ENCODE results near the gene HLA-DRA. TPM values are rescaled to one million over a fixed set of nuclear protein-coding genes. Genes with fewer than 3 reads are reported as not detected.
"Not testable (repeated sequence)": the region's sequence is repeated elsewhere in the genome, so short reads cannot be mapped to it uniquely, and the experiment has no call there.

Gene HLA-DRA
- polyA plus RNA-seq, 1 donor from 2014 or later: not detected

- no peak overlapping the region for H3K4me3 ChIP-seq (ENCODE audit: low read length)
- no peaks in the 10 kb centered on the region for H3K9me3 ChIP-seq (ENCODE audit: low read length)
- no peak overlapping the region for H2AFZ ChIP-seq (ENCODE audit: low read depth, low read length)
- no peaks in the 10 kb centered on the region for H3K27me3 ChIP-seq (ENCODE audit: insufficient read depth, low read depth, low read length)
- no peaks in the 10 kb centered on the region for H4K20me1 ChIP-seq (ENCODE audit: insufficient read depth)
- no peaks in the 10 kb centered on the region for H3K36me3 ChIP-seq (ENCODE audit: insufficient read depth, low read length)
- no peaks in the 10 kb centered on the region for H3K9me2 ChIP-seq (ENCODE audit: insufficient read depth, low read length)
- no peak overlapping the region for H3K4me2 ChIP-seq (ENCODE audit: low read length)
- H3K27ac ChIP-seq (ENCODE audit: low read length): no peak overlapping the region
- no peak overlapping the region for H3K9ac ChIP-seq (ENCODE audit: low read length)
- H3F3A ChIP-seq (ENCODE audit: insufficient read depth, low read length, poor library complexity, severe bottlenecking): no peaks in the 10 kb centered on the region
- TF ChIP-seq REST (IDR thresholded peaks at IDR 0.05; ENCODE audit: borderline replicate concordance) (no peak), TAF1 (IDR thresholded peaks at IDR 0.05; ENCODE audit: low read depth) (no peak), RAD21 (conservative IDR thresholded peaks at IDR 0.05) (no peak), SMC3 (conservative IDR thresholded peaks at IDR 0.05; ENCODE audit: poor library complexity) (no peak), CTCF (IDR thresholded peaks at IDR 0.05; ENCODE audit: poor library complexity, severe bottlenecking) (no peak), EZH2 (IDR thresholded peaks at IDR 0.05; ENCODE audit: borderline replicate concordance, insufficient read depth, low read length, poor library complexity, severe bottlenecking) (no peak), MXI1 (conservative IDR thresholded peaks at IDR 0.05; ENCODE audit: poor library complexity, severe bottlenecking) (no peak), EP300 (conservative IDR thresholded peaks at IDR 0.05; ENCODE audit: poor library complexity, severe bottlenecking) (no peak), POLR2AphosphoS5 (IDR thresholded peaks at IDR 0.05) (no peak)
- H3K79me2 ChIP-seq (replicated peaks; ENCODE audit: insufficient read depth, low read length): no peaks in the 10 kb centered on the region
Measured at GRCh38 chr6:32462609-32463008, 22.9 kb downstream of the HLA-DRA start.

GRCh38 chr6:32467743-32468503, 28.2 kb downstream of the HLA-DRA start:
- H3K9me2 ChIP-seq (ENCODE audit: insufficient read depth, low read length); H3K79me2 ChIP-seq (replicated peaks; ENCODE audit: insufficient read depth, low read length); H3K4me3 ChIP-seq (ENCODE audit: low read length); H3K36me3 ChIP-seq (ENCODE audit: insufficient read depth, low read length); H3F3A ChIP-seq (ENCODE audit: insufficient read depth, low read length, poor library complexity, severe bottlenecking); H3K27ac ChIP-seq (ENCODE audit: low read length); H4K20me1 ChIP-seq (ENCODE audit: insufficient read depth); H3K9ac ChIP-seq (ENCODE audit: low read length); H3K27me3 ChIP-seq (ENCODE audit: insufficient read depth, low read depth, low read length); H3K9me3 ChIP-seq (ENCODE audit: low read length); H2AFZ ChIP-seq (ENCODE audit: low read depth, low read length); H3K4me2 ChIP-seq (ENCODE audit: low read length): not testable (repeated sequence)

Data from neural cell (in vitro differentiated cells).